Breast epithelium (tissue), 3 donors: ENCODE measurements around the gene HSPA2.

Experiments
- CTCF ChIP-seq, 3 donors: fragments of 450-650 bp; IDR thresholded peaks; one replicate each; pipeline ENCODE4 v1.5.1; 2016 to 2017; ENCODE audit warnings: antibody characterized with exemption in 3 of 3, mild to moderate bottlenecking in 3 of 3, moderate library complexity in 3 of 3
- POLR2AphosphoS5 ChIP-seq, 3 donors: sonication (generic); formaldehyde crosslinking; IDR thresholded peaks; one replicate each; pipeline ENCODE4 v1.6.1; 2017; ENCODE audit warnings: antibody characterized with exemption in 3 of 3

- no peak for TF ChIP-seq POLR2AphosphoS5 (IDR thresholded peaks at IDR 0.05)
- TF ChIP-seq CTCF (IDR thresholded peaks at IDR 0.05) = no peak
Measured at GRCh38 chr14:64508215-64508776, 32.2 kb upstream of the HSPA2 start.
